H1 (cell line): Measurements from ENCODE around the gene SH3D19. TPM values are rescaled to one million over a fixed set of nuclear protein-coding genes. Genes with fewer than 3 reads are reported as not detected.

Experiments used
- CTCF ChIA-PET: fragments of 300-600 bp; sonication (Branson Sonifier 250); formaldehyde crosslinking; loops from one replicate; lab custom pipeline; 2021; ENCODE audit not compliant: partially characterized antibody; lab: Charles Lee
- POLR2A ChIA-PET: fragments of 300-600 bp; sonication (Branson Sonifier 250); formaldehyde crosslinking; loops from one replicate; lab custom pipeline; 2021; ENCODE audit warnings: inconsistent platforms; ENCODE audit not compliant: partially characterized antibody; lab: Charles Lee
- DNase-seq, 2 experiments: peaks; one replicate each; pipeline versions ENCODE4 v3.0.0 to v3.0.0-alpha.2; 2010 to 2022; ENCODE audit warnings: low spot score in 2 of 2, low read depth in 1 of 2, mixed read lengths in 1 of 2
- FAIRE-seq: peaks from 2 replicates; lab custom pipeline; 2011; peaks lifted over from hg19 to GRCh38; lab: Jason Lieb, UNC
- H2AFZ ChIP-seq: 2 replicates; pipeline ENCODE4 v1.8.1; 2012; ENCODE audit warnings: low read length, inconsistent platforms
- H2AK5ac ChIP-seq: 2 replicates; pipeline ENCODE4 v1.6.1; 2013; ENCODE audit warnings: low read depth, low read length
- H2BK120ac ChIP-seq: replicated peaks from 2 replicates; pipeline ENCODE3; 2013; ENCODE audit warnings: low read depth, low read length, inconsistent platforms
- H2BK12ac ChIP-seq: 2 replicates; pipeline ENCODE4 v1.6.1; 2013; ENCODE audit warnings: low read depth, low read length
- H2BK15ac ChIP-seq: 2 replicates; pipeline ENCODE4 v1.6.1; 2013; ENCODE audit warnings: low read length
- H2BK20ac ChIP-seq: 2 replicates; pipeline ENCODE4 v1.6.1; 2013; ENCODE audit warnings: low read length
- H2BK5ac ChIP-seq: 2 replicates; pipeline ENCODE4 v1.6.1; 2013; ENCODE audit warnings: low read depth, low read length
- H3K14ac ChIP-seq: 2 replicates; pipeline ENCODE4 v1.6.1; 2013; ENCODE audit warnings: inconsistent platforms; ENCODE audit not compliant: insufficient read length
- H3K18ac ChIP-seq: 2 replicates; pipeline ENCODE4 v1.6.1; 2013; ENCODE audit warnings: low read length; ENCODE audit errors: extremely low read depth
- H3K23ac ChIP-seq: 2 replicates; pipeline ENCODE4 v1.6.1; 2013; ENCODE audit warnings: inconsistent platforms; ENCODE audit not compliant: insufficient read length
- H3K23me2 ChIP-seq: 2 replicates; pipeline ENCODE4 v1.6.1; 2013; ENCODE audit warnings: low read depth, low read length
- H3K27ac ChIP-seq: 2 replicates; pipeline ENCODE4 v1.6.1; 2011; ENCODE audit warnings: low read depth, low read length, inconsistent platforms
- H3K27me3 ChIP-seq, 4 experiments: replicated peaks in 1 of 4; 1 replicate in 1 of 4; 2 replicates in 3 of 4; pipeline versions ENCODE4 v1.6.1 to v1.8.1; 2011 to 2013; ENCODE audit warnings: low read length in 3 of 4, mild to moderate bottlenecking in 3 of 4, inconsistent platforms in 2 of 4, mixed read lengths in 2 of 4, moderate library complexity in 1 of 4; ENCODE audit not compliant: control insufficient read depth in 3 of 4, insufficient read depth in 3 of 4; ENCODE audit errors: extremely low read depth in 1 of 4
- H3K36me3 ChIP-seq, 4 experiments: 2 replicates each; pipeline versions ENCODE4 v1.6.1 to v1.8.1; 2011 to 2013; ENCODE audit warnings: mild to moderate bottlenecking in 4 of 4, low read length in 3 of 4, moderate library complexity in 2 of 4, control low read depth in 1 of 4, inconsistent platforms in 1 of 4; ENCODE audit not compliant: insufficient read depth in 4 of 4, control insufficient read depth in 2 of 4
- H3K4ac ChIP-seq: replicated peaks from 2 replicates; pipeline ENCODE3; 2013; ENCODE audit warnings: low read length, low read depth, mixed read lengths, inconsistent platforms; ENCODE audit not compliant: insufficient read length
- H3K4me1 ChIP-seq, 4 experiments: replicated peaks in 1 of 4; 1 replicate in 1 of 4; 2 replicates in 3 of 4; pipeline versions ENCODE4 v1.6.1 to v1.8.1; 2011 to 2013; ENCODE audit warnings: low read length in 3 of 4, inconsistent platforms in 2 of 4, mixed read lengths in 1 of 4; ENCODE audit not compliant: insufficient read depth in 4 of 4, control insufficient read depth in 3 of 4
- H3K4me2 ChIP-seq, 2 experiments: 2 replicates each; pipeline versions ENCODE4 v1.6.1 to v1.8.1; 2011 to 2013; ENCODE audit warnings: low read depth in 2 of 2, low read length in 2 of 2, control low read depth in 1 of 2, inconsistent platforms in 1 of 2, mild to moderate bottlenecking in 1 of 2; ENCODE audit not compliant: insufficient read depth in 1 of 2
- H3K4me3 ChIP-seq, 4 experiments: fragments of 200-600, 300-600 bp in 1 of 4; sonication (generic), shearing (Covaris generic), sonication (Bioruptor Twin) in 1 of 4; 2 replicates each; pipeline versions ENCODE4 v1.5.1 to v1.8.1; 2011 to 2016; ENCODE audit warnings: low read length in 4 of 4, low read depth in 3 of 4, control low read depth in 2 of 4, inconsistent platforms in 2 of 4, mild to moderate bottlenecking in 2 of 4, mixed read lengths in 1 of 4, moderate library complexity in 1 of 4; ENCODE audit not compliant: insufficient read depth in 2 of 4; ENCODE audit errors: extremely low read depth in 1 of 4
- H3K56ac ChIP-seq: replicated peaks from 2 replicates; pipeline ENCODE3; 2013; ENCODE audit warnings: low read depth, mild to moderate bottlenecking, mixed read lengths, low read length, inconsistent platforms; ENCODE audit not compliant: insufficient read length
- H3K79me1 ChIP-seq: 2 replicates; pipeline ENCODE4 v1.6.1; 2013; ENCODE audit warnings: low read depth, low read length, control low read depth
- H3K79me2 ChIP-seq, 2 experiments: 2 replicates each; pipeline versions ENCODE4 v1.6.1 to v1.8.1; 2012 to 2013; ENCODE audit warnings: low read length in 2 of 2, mild to moderate bottlenecking in 2 of 2, inconsistent platforms in 1 of 2; ENCODE audit not compliant: insufficient read depth in 2 of 2, control insufficient read depth in 1 of 2
- H3K9ac ChIP-seq, 4 experiments: replicated peaks in 1 of 4; 1 replicate in 1 of 4; 2 replicates in 3 of 4; pipeline versions ENCODE4 v1.6.1 to v1.8.1; 2011 to 2013; ENCODE audit warnings: low read depth in 3 of 4, low read length in 3 of 4, control low read depth in 2 of 4, mild to moderate bottlenecking in 2 of 4, moderate library complexity in 2 of 4, inconsistent platforms in 1 of 4; ENCODE audit errors: extremely low read depth in 1 of 4
- H3K9me3 ChIP-seq, 2 experiments: 2 replicates each; pipeline versions ENCODE4 v1.6.1 to v1.8.1; 2012 to 2013; ENCODE audit warnings: mild to moderate bottlenecking in 2 of 2, moderate library complexity in 2 of 2, control low read depth in 1 of 2, inconsistent platforms in 1 of 2, low read depth in 1 of 2, low read length in 1 of 2, mixed read lengths in 1 of 2; ENCODE audit not compliant: insufficient read depth in 2 of 2
- H4K20me1 ChIP-seq, 2 experiments: replicated peaks in 1 of 2; 2 replicates each; pipeline versions ENCODE3 to v1.8.1; 2011 to 2013; ENCODE audit warnings: inconsistent platforms in 2 of 2, low read length in 2 of 2, mild to moderate bottlenecking in 1 of 2; ENCODE audit not compliant: insufficient read depth in 2 of 2, control insufficient read depth in 1 of 2
- H4K5ac ChIP-seq: 2 replicates; pipeline ENCODE4 v1.6.1; 2013; ENCODE audit warnings: low read length, low read depth, mixed read lengths, inconsistent platforms; ENCODE audit not compliant: insufficient read length
- H4K8ac ChIP-seq: 2 replicates; pipeline ENCODE4 v1.8.0; 2013; ENCODE audit warnings: mild to moderate bottlenecking, moderate library complexity, low read length, inconsistent platforms; ENCODE audit not compliant: insufficient read depth; ENCODE audit errors: extremely low read depth
- H4K91ac ChIP-seq: replicated peaks from 2 replicates; pipeline ENCODE3; 2013; ENCODE audit warnings: low read length, mixed read lengths, inconsistent platforms; ENCODE audit not compliant: insufficient read length
- E2F6 ChIP-seq: IDR thresholded peaks from 2 replicates; pipeline ENCODE4 v1.6.1; 2012; ENCODE audit warnings: inconsistent platforms
- EP300 ChIP-seq, 2 experiments: IDR thresholded peaks; 1 replicate in 1 of 2; 2 replicates in 1 of 2; pipeline ENCODE4 v1.6.1; 2011 to 2012; ENCODE audit warnings: low read depth in 2 of 2, low read length in 2 of 2, mild to moderate bottlenecking in 2 of 2, borderline replicate concordance in 1 of 2, inconsistent platforms in 1 of 2, moderate library complexity in 1 of 2
- JUND ChIP-seq: IDR thresholded peaks from 2 replicates; pipeline ENCODE4 v1.6.1; 2011; ENCODE audit warnings: mild to moderate bottlenecking, improper control_type of control experiment, low read length
- KDM1A ChIP-seq: fragments of 200-600, 300-600 bp; sonication (generic); IDR thresholded peaks from 2 replicates; pipeline ENCODE4 v1.7.1; 2016; ENCODE audit warnings: mild to moderate bottlenecking, low read length, borderline replicate concordance
- NANOG ChIP-seq: IDR thresholded peaks from 2 replicates; pipeline ENCODE4 v1.6.1; 2011; ENCODE audit warnings: low read length, low read depth, mild to moderate bottlenecking, inconsistent platforms; ENCODE audit not compliant: insufficient read depth, poor library complexity, severe bottlenecking
- PHF8 ChIP-seq: fragments of 200-600 bp; sonication (generic); conservative IDR thresholded peaks from 2 replicates; pipeline ENCODE4 v1.7.1; 2012; ENCODE audit warnings: low read depth, mild to moderate bottlenecking, inconsistent platforms, low read length, moderate library complexity
- RNF2 ChIP-seq: fragments of 200-900, 300-1000 bp; sonication (generic); IDR thresholded peaks from 2 replicates; pipeline ENCODE4 v1.7.1; 2016; ENCODE audit warnings: borderline replicate concordance, low read depth, mild to moderate bottlenecking, antibody characterized with exemption, low read length; ENCODE audit not compliant: poor library complexity, severe bottlenecking; ENCODE audit errors: missing control alignments
- SAP30 ChIP-seq: fragments of 300-600 bp; sonication (generic); IDR thresholded peaks from 2 replicates; pipeline ENCODE4 v1.7.1; 2012; ENCODE audit warnings: low read length, moderate library complexity, mild to moderate bottlenecking, inconsistent platforms; ENCODE audit not compliant: insufficient read depth, insufficient replicate concordance
- SP4 ChIP-seq: IDR thresholded peaks from 2 replicates; pipeline ENCODE4 v1.6.1; 2012; ENCODE audit warnings: low read length, inconsistent platforms
- YY1 ChIP-seq: IDR thresholded peaks from 2 replicates; pipeline ENCODE4 v1.6.1; 2011; ENCODE audit warnings: low read depth, mild to moderate bottlenecking, low read length
- WGBS, 2 experiments: shearing (Covaris generic) in 1 of 2; methylation state at CpG; one replicate each; pipeline versions ENCODE4 v1.1.6 to v1.1.7; 2013 to 2015; ENCODE audit warnings: low lambda C conversion rate in 2 of 2, mixed read lengths in 2 of 2, inconsistent platforms in 1 of 2, low coverage in 1 of 2, missing lambda C conversion rate in 1 of 2; ENCODE audit not compliant: insufficient replicate concordance in 2 of 2, insufficient coverage in 1 of 2, insufficient read length in 1 of 2; ENCODE audit errors: extremely low coverage in 1 of 2, missing lambda C conversion rate in 1 of 2; 5-methylcytosine and 5-hydroxymethylcytosine counted together
- polyA plus RNA-seq, 7 experiments: library from polyadenylated mRNA; depleted of rRNA in 3 of 7; stranded (reverse) in 5 of 7; unstranded in 2 of 7; fragments of >200 nt in 5 of 7; fragments of 200-250 nt in 2 of 7; gene quantifications; 1 replicate in 5 of 7; 2 replicates in 1 of 7; 4 replicates in 1 of 7; pipeline versions ENCODE4 v1.2.1 to v1.2.3, GENCODE V29; 2011 to 2013; ENCODE audit warnings: missing spikeins in 2 of 7, mixed read lengths in 2 of 7
- total RNA-seq: library from RNA; stranded (reverse); fragmentation: NEBNext Ultra II Directional; extraction: Animal tissue kit (Norgen Biotek cat#: 25700); gene quantifications from 2 replicates; pipeline ENCODE4 v1.2.1, GENCODE V29; 2021

The SH3D19 gene
- total and polyA plus RNA-seq, 2 of the 8 experiments (the other 6 are each of a cell fraction or from before 2014, with no cell fraction given) = 11.7 to 51.3 TPM

- H3K56ac ChIP-seq = no peak overlapping the region
- no peaks in the 10 kb centered on the region; the same call in 1 of the 2 replicates for H3K79me1 ChIP-seq
- H3K9ac ChIP-seq = no peak overlapping the region
- no peak for DNase-seq
- no peak overlapping the region for H2BK12ac ChIP-seq
- H2BK5ac ChIP-seq = no peak overlapping the region
- CTCF ChIA-PET = interaction anchor here (1.3 to 1.5 kb wide), 2 partner anchors 10 to 82 kb away, joined by 3 read pairs; no protein-coding TSS in a partner anchor
- H3K4me3 ChIP-seq = no peak overlapping the region
- no peak overlapping the region for H3K18ac ChIP-seq
- no peak overlapping the region for H2AK5ac ChIP-seq
- H3K14ac ChIP-seq = no peak overlapping the region
- no peak overlapping the region for H3K4me2 ChIP-seq
- H2BK20ac ChIP-seq = no peak overlapping the region
- H2BK120ac ChIP-seq = no peak overlapping the region
- H3K4ac ChIP-seq = no peak overlapping the region
- peak overlapping the region; percentile 83; the same call in 1 of the 2 replicates for H4K8ac ChIP-seq
- FAIRE-seq = no peak
- H3K23ac ChIP-seq = no peak overlapping the region
- no peak overlapping the region for H2AFZ ChIP-seq
- 94% methylated on average over 6 of the region's 6 CpGs; no CpG with 5 or more reads in 1 of the 2 experiments for WGBS, 2 experiments
- H4K91ac ChIP-seq = no peak overlapping the region
- no peaks in the 10 kb centered on the region; the same call in 1 of the 2 replicates for H3K23me2 ChIP-seq
- no peaks in the 10 kb centered on the region for H3K36me3 ChIP-seq
- H2BK15ac ChIP-seq = no peak overlapping the region
- H3K27ac ChIP-seq = no peak overlapping the region
- no peaks in the 10 kb centered on the region for H3K27me3 ChIP-seq
- peaks cover 0 to 16% of the 10 kb centered on the region in 2 experiments; a peak in 1 of 4 replicates for H3K79me2 ChIP-seq
- H3K4me1 ChIP-seq = peaks cover 0 to 2% (median 1%) of the 10 kb centered on the region in 4 experiments; a peak in 2 of 7 replicates
- H4K20me1 ChIP-seq = no peaks in the 10 kb centered on the region
- POLR2A ChIA-PET = no interaction called here
- no peaks in the 10 kb centered on the region for H3K9me3 ChIP-seq
- H4K5ac ChIP-seq = no peak overlapping the region
- TF ChIP-seq NANOG (no peak), PHF8 (no peak), E2F6 (no peak), RNF2 (no peak), KDM1A (no peak), SP4 (no peak), EP300 (IDR thresholded peaks at IDR 0.05; ENCODE audit: borderline replicate concordance in 1 of 2, low read depth in 2 of 2, low read length in 2 of 2) (no peak), SAP30 (no peak), JUND (no peak), YY1 (no peak)
These were observed 125.8 kb downstream of the SH3D19 start for GRCh38 chr4:151199319-151200190.
